SK-N-SH treated with all-trans-retinoic acid at 6 μM for 48 hours (cell line): Measurements from ENCODE around the gene TACR2.

Source experiments
- CREB5 ChIP-seq: fragments of 250-450 bp; sonication (Bioruptor Pico); IDR thresholded peaks from 2 replicates; pipeline ENCODE4 v1.5.1; 2020; ENCODE audit warnings: low read depth, mild to moderate bottlenecking, moderate library complexity
- CSDC2 ChIP-seq: fragments of 250-450 bp; sonication (Bioruptor Pico); IDR thresholded peaks from 2 replicates; pipeline ENCODE4 v1.5.0; 2020; ENCODE audit warnings: mild to moderate bottlenecking, moderate library complexity
- ESRRG ChIP-seq: fragments of 250-450 bp; sonication (Bioruptor Pico); IDR thresholded peaks from 2 replicates; pipeline ENCODE4 v1.6.1; 2021; ENCODE audit warnings: mild to moderate bottlenecking
- PATZ1 ChIP-seq: fragments of 250-450 bp; sonication (Bioruptor Pico); IDR thresholded peaks from 2 replicates; pipeline ENCODE4 v1.8.0; 2020; ENCODE audit warnings: mild to moderate bottlenecking, moderate library complexity, borderline replicate concordance
- PPARA ChIP-seq: fragments of 250-450 bp; sonication (Bioruptor Pico); IDR thresholded peaks from 2 replicates; pipeline ENCODE4 v1.5.0; 2020; ENCODE audit warnings: mild to moderate bottlenecking, borderline replicate concordance
- ZFP30 ChIP-seq: fragments of 450-650 bp; formaldehyde crosslinking; IDR thresholded peaks from 2 replicates; pipeline ENCODE4 v1.5.0; 2022; ENCODE audit warnings: mild to moderate bottlenecking, moderate library complexity
- ZNF70 ChIP-seq: fragments of 450-650 bp; formaldehyde crosslinking; IDR thresholded peaks from 2 replicates; pipeline ENCODE4 v1.5.0; 2020; ENCODE audit warnings: mild to moderate bottlenecking, moderate library complexity

GRCh38 chr10:69414036-69415018 is 2.4 kb downstream of the TACR2 start:
- TF ChIP-seq CSDC2 (CRISPR knock-in tag) = no peak
- no peak for TF ChIP-seq ESRRG (CRISPR knock-in tag)
- no peak for TF ChIP-seq PPARA (CRISPR knock-in tag)
- TF ChIP-seq ZFP30 = no peak
- TF ChIP-seq CREB5 (CRISPR knock-in tag) = no peak
- TF ChIP-seq PATZ1 (CRISPR knock-in tag) = no peak
- TF ChIP-seq ZNF70 (CRISPR knock-in tag) = no peak
